GM19468 (cell line): ENCODE measurements around the gene CCDC157.
A peak's percentile ranks its signal among the peaks of the same experiment; 100 is the strongest.

ENCODE experiments used
- ATAC-seq: cut with Tn5 transposase; IDR thresholded peaks from one replicate; pipeline ENCODE4 v1.9.1; 2021; ENCODE audit warnings: mild to moderate bottlenecking, moderate library complexity, moderate number of reproducible peaks; ENCODE audit not compliant: unreplicated experiment; ENCODE audit errors: extremely low read depth

Gene CCDC157

GRCh38 chr22:30356449-30357235 is at the start of gene CCDC157, which contains the start of gene SF3A1:
Gene CCDC157 (plus strand): TSS chr22:30357007. CDS start chr22:30366001, 8,994 bp downstream.
Gene SF3A1 (minus strand): TSS chr22:30356894. CDS start chr22:30356792, 102 bp downstream.
- ATAC-seq: peak; percentile 76

- ATAC-seq: no peak
These were observed 49.7 kb upstream of the CCDC157 start for GRCh38 chr22:30307041-30307574.

- no peak for ATAC-seq
These were observed 48.7 kb upstream of the CCDC157 start for GRCh38 chr22:30308093-30308492.

- ATAC-seq: no peak
These were observed 48.1 kb upstream of the CCDC157 start for GRCh38 chr22:30308518-30309230.

GRCh38 chr22:30309951-30310741 is 46.7 kb upstream of the CCDC157 start:
- ATAC-seq: no peak

- no peak for ATAC-seq
These were observed 45.7 kb upstream of the CCDC157 start for GRCh38 chr22:30310881-30311771.

GRCh38 chr22:30312053-30312452 is 44.8 kb upstream of the CCDC157 start:
- ATAC-seq: no peak

- ATAC-seq: no peak
These were observed 43.1 kb upstream of the CCDC157 start for GRCh38 chr22:30313527-30314363.

- ATAC-seq: no peak
These were observed 41.9 kb upstream of the CCDC157 start for GRCh38 chr22:30314915-30315314.

GRCh38 chr22:30315962-30316576 is 40.7 kb upstream of the CCDC157 start:
- ATAC-seq: no peak

GRCh38 chr22:30317778-30318177 is 39.0 kb upstream of the CCDC157 start:
- ATAC-seq: no peak

GRCh38 chr22:30318799-30319419 is 37.9 kb upstream of the CCDC157 start:
- no peak for ATAC-seq

- no peak for ATAC-seq
These were observed 36.7 kb upstream of the CCDC157 start for GRCh38 chr22:30320021-30320556.

- no peak for ATAC-seq
These were observed 35.3 kb upstream of the CCDC157 start for GRCh38 chr22:30321461-30321860.

- no peak for ATAC-seq
These were observed 33.6 kb upstream of the CCDC157 start for GRCh38 chr22:30323246-30323645.

- no peak for ATAC-seq
These were observed 32.6 kb upstream of the CCDC157 start for GRCh38 chr22:30324014-30324730.
